ENCODE measurements around the gene NDUFA11.
A peak's percentile ranks its signal among the peaks of the same experiment; 100 is the strongest.

Gene NDUFA11

DNA sequence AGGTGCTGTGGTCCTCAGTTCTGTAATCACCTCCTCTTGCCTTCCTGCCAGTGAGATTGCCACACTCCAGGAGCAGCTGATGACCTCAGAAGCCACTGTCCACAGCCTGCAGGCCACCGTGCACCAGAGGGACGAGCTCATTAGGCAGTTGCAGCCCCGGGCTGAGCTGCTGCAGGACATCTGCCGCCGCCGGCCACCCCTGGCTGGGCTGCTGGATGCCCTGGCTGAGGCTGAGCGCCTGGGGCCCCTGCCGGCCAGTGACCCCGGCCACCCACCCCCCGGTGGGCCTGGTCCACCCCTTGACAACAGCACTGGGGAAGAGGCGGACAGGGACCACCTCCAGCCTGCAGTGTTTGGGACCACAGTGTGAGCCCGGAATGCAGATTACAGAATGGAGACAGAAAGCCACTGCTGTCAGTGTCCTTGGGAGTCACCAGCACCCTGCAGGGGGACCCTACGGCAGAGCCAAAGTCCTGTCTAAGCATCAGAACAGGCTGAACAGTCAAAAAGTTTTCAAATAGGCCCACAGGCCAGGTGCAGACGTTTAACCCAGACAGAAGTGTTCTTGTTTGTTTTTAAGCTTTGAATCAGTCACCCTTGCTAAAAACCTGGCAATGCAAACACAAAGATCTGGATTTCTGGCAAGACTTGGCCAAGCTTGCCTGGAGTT is 5.3 kb upstream of the NDUFA11 start:
- DNase-seq (ENCODE audit: low read depth in 3 of 3) = no peak

GRCh38 chr19:5907241-5907640 is 3.7 kb upstream of the NDUFA11 start:
- DNase-seq (ENCODE audit: low read depth in 3 of 3) = no peak

DNA sequence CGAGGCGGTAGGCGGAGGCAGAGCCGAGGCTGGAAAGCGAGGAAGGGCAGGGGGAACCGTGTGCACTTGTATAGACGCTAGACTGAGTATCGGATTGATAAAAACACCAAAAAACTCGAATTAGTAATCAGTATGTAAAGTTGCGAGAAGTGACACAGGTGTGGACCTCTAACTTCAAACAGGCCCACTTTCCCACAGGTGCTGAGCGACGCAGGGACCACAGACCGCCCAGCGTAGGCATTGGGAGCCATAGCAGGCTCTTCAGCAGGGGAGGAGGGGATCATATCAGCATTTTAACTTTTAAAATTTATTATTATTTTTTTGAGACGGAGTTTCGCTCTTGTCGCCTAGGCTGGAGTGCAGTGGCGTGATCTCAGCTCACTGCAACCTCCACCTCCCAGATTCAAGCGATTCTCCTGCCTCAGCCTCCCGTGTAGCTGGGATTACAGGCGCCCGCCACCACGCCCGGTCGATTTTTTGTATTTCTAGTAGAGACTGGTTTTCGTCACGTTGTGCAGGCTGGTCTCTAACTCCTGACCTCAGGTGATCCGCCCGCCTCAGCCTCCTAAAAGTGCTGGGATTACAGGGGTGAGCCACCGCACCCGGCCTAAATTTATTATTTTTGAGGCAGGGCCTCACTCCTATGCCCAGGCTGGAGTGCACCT is 1.7 kb upstream of the NDUFA11 start:
- no peak for DNase-seq (ENCODE audit: low read depth in 3 of 3)

- DNase-seq (ENCODE audit: low read depth in 3 of 3) = peak; percentile 99 to 100 (median 100)
Measured at GRCh38 chr19:5904352-5905113, 943 bp upstream of the NDUFA11 start, which contains the start of gene VMAC. Gene VMAC (plus strand): TSS chr19:5904872. CDS start chr19:5904891, 19 bp downstream.

DNA sequence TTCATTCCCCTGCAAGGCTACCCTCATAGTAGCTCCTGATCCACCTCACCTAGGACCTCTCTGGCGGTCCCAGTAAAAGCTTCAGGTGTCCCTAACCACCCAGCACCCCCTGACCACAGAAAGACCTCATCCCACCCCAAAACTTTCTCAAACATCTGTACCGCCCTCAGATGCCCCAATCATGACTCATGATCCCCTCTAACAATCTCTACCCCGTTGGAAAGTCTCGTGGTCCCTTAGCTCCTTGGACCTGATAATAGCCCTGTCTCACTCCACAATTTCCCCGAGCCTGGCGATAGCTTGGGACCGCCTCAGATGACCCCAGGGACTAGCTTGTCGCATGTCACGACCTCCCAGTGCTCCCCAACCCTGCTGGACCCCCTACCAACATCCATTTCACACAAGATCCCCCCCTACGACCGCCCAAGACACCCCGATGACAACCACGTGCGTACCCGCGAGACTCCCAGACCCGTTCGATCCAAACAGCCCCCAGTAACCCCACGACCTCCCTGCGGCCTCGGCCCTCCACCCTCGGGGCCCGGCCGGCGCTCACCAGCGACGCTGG is 450 bp downstream of the NDUFA11 start:
- no peak for DNase-seq (ENCODE audit: low read depth in 3 of 3)

GRCh38 chr19:5900976-5901375 is 2.6 kb downstream of the NDUFA11 start:
- no peak for DNase-seq (ENCODE audit: low read depth in 3 of 3)

DNA sequence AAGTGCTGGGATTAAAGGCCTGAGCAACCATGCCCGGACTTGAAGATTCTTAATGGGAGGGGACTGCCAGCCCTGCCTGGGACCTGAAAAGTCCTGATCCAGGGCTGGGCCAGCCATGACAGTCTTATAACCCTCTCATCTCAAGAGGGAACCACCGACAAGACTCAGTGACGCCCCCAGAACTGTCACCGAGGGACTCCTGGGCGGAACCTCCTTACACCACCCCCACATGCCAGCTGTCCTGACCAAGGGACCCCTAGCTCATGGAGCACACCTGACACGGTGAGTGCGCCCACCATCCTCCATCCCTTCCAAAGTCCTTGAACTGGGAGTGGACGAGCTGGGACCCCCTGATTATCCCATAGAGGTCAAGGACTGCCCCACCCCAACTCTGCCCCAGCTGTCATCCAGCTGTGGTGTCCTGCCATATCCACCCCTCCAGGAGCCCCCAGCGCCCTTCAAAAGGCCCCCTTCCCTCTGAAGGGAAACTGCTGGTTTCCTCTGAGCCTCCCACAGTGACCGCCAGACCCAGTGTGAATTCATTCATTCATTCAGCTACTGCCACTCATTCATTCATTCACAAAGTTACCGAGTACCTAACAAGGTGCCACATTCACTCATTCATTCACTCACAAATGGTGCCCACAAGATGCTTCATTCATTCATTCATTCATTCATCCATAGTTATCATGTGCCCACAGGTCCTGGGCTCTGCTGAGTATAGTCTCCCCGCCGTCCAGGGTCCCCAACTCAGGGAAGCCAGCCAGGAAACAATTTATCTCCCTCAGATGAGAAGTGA is 3.7 kb downstream of the NDUFA11 start:
- DNase-seq (ENCODE audit: low read depth in 3 of 3) = no peak

DNA sequence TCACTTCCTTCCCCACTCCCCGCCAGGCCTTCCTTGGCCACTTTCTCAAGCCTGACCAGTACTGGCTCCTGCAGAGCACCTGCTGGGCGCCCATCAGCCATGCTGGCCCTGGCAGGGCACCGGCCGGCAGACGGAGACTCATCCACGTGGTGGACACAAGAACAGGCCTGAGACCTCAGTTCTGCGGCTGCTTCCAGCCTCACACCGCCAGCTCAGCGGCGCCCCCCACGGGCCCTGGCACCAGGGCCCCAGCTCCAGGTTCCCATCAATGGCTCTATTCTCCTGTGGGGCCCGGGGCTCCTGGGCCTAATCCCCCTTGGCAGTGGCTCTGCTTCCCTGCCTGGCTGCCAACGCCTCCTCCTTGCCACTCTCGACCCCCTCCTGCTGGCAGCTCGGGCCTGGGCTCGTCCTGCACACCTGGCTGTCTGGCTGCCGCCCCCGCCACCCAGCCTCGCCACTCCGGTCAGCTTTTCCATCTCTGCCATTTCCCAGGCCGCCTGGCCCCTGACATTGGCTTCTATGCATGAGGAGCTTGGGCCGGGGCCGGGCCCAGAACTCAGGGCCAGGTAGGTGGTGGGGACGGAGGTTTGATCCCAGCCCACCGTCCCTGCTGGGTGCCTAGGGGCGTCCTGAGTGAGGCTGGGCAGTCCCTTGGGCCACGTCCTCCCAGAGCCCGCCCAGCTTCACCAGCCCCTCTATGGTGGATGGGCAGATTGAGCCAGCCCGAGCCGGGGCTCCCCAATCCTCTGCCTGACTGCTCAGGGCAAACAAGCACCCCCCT is 6.2 kb downstream of the NDUFA11 start:
- no peak for DNase-seq (ENCODE audit: low read depth in 3 of 3)

DNA sequence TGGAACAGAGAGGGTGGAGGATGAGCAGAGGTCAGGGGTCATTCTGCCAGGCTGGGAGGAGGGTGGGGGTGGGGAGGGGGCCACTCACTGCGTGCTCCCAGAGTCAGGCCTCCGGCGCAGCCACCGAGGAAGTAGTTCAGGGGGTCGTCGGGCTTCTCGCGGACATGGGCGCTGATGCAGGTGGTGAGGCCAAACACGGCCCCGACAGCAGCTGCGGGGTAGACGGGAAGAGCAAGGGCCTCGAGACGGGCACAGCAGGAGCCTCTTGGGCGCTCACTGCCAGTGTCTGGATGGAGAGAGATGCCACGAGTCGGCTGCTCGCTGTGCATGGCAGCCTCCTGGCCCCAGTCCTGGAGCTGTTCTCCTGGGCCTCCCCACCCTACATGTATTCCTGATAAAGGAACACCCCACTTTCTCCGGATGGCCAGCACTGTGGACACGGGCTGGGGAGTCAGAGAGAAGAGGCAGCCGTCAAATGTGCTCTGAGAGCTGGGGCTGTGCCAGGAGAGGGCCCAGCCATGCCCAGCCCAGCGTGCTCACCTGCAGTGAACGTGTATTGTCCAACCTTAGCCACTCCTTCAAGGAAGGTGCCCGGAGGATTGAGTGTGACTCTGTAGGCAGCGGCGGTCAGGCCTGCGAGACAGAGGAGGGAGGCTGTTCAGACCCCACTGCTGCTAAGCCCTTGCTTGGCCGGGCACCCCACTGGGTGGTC is 7.1 kb downstream of the NDUFA11 start:
- no peak for DNase-seq (ENCODE audit: low read depth in 3 of 3)

GRCh38 chr19:5895890-5896289 is 7.7 kb downstream of the NDUFA11 start:
- no peak for DNase-seq (ENCODE audit: low read depth in 3 of 3)

DNA sequence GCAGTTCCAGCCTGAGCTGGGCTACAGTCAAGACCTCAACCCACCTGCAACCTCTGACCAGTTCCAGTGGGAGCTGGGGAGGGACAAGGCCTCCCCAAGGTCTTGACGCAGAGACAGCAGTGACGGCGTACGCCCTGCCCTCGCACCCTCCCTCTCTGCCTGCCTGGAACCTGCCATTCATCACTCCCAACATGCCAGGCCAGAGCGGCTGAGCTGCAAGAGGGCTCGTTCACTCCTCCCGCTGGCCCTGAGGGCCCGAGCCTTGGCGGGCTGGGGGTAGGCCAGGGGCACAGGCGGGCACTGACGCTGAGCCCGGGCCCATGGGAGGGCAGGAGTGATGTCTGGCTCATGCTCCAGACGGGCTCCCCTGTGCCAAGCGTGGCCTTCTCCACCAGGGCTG is 8.2 kb downstream of the NDUFA11 start:
- DNase-seq (ENCODE audit: low read depth in 3 of 3) = no peak

GRCh38 chr19:5894704-5895349 is 8.8 kb downstream of the NDUFA11 start:
- no peak for DNase-seq (ENCODE audit: low read depth in 3 of 3)

DNA sequence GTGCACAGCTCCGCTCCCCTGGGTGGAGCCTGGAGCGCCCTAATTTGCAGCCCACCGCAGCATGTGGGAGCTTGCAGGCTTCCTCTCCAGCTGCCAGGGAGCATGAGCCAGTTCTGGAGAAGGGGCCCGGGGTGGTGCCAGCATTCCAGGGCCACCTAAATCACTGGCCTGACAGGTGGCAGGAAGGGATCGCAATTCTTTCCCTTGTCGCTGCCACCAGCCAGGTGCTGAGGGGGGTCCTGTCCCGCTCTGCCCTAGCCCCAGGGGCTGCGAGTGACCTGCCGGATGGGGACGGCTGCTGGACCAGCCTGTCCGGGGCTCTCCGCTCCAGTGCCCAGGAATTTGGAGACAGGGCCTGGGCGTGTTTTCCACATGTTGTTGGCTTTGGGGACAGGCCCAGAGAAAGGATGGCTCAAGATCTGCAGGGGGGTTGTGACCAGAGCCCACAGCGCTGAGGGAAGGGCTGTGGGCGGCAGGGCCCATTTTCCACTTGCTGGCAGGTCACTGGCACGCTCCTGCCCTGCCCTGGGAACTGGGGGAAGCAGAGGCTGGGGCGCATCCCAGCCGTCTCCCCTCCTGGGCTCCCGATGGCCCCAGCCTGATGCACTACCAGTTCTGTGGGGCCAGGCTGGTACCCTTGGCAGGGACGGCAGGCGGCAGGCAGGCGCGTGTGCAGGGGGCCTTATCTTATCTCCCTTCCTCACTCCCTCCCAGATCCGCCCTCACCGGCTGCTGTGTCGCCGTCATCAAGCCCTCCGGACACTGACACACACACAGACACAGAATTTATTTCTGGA is 9.5 kb downstream of the NDUFA11 start:
- no peak for DNase-seq (ENCODE audit: low read depth in 3 of 3)

DNA sequence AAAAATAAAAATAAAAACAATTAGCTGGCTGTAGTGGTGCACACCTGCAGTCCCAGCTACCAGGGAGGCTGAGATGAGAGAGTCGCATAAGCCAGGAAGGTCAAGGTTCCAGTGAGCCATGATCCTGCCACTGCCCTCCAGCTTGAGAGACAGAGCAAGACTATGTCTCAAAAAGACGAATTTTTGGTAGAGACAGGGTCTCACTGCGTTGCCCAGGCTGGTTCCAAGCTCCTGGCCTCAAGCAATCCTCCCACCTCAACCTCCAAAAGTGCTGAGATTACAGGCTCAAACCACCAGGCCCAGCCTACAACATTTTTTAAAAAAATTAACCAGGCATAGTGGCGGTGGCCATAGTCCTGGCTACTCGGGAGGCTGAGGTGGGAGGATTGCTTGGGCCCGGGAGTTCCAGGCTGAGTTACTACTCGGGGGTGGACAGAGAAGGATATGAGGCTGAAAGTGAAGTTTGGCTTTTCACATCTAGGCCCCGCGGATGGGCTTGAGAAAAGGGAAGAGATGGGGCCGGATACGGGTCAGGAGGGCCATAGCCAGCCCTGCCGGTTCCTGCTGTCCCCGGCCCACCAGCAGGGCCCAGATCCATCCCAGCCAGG is 10.2 kb downstream of the NDUFA11 start:
- no peak for DNase-seq (ENCODE audit: low read depth in 3 of 3)

DNA sequence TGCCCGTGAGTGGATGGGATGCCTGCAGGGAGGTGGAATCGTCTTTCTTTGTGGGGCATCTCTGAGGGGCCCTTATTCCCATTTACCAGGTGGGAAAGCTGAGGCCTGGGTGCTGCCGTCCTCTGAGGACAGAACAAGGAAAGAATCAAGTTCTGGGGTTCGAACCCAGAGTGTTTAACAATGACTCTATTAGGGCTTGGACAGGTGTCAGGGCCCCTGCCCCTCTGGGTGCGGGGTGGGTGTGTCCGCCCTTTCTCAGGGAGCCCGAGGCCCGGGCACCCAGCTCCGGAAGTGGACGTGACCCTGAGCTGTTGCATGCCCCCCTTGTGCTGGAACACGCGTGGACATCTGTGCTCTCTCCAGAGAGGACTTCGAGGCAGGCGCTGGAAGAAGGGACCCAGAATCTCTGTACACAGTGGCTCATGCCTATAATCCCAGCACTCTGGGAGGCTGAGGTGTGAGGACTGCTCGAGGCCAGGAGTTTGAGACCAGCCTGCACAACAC is 10.8 kb downstream of the NDUFA11 start:
- no peak for DNase-seq (ENCODE audit: low read depth in 3 of 3)

DNA sequence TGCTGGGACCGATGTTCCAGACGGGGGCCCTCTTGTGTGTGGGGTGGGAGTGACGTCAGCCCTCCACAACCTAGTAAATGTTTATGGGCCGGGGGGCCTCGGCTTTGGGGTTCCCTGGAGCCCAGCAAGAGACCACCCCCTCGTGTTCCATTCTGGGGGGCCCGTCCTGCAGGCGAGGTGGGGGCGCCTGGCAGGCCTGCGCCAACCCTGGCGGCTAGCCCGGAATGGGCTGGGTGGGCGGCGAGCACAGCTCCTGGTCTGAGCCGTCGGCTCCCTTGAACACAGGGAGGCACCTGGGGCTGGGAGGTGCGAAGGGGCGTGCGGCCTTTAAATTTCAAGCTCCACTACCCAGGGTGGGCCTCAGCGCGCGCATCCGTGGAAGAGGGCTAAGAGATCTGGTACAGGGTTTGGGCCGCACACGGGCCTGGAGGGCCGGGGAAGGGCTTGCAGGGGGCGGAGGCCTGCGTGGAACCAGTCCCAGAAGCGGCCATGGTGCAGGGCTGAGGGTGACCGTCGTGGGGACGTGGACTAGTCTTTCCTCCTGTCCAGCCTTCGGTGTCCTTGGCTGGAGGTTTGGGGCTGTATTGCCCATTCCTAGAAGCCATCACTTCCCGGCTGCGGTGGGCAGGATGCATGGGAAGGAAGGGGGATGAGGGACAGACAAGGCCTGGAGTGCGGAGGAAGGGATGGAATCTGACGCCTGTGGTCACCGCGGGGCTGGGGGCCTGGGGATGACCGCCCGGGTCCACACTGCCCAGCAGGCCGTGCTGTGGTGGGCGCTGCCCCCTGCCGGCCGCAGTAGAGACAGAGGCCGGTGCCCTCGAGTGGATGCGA is 11.4 kb downstream of the NDUFA11 start:
- DNase-seq (ENCODE audit: low read depth in 3 of 3) = no peak

- no peak for DNase-seq (ENCODE audit: low read depth in 3 of 3)
Measured at GRCh38 chr19:5891572-5891937, 12.0 kb downstream of the NDUFA11 start.

All from stimulated activated CD4-positive, alpha-beta T cell treated with anti-CD3 and anti-CD28 coated beads, TNF-alpha, amount 100 ng/mL, for 24 hours (primary cell).